Neuron (in vitro differentiated cells): ENCODE measurements around the gene LATS1.
"Not testable (repeated sequence)": the region's sequence is repeated elsewhere in the genome, so short reads cannot be mapped to it uniquely, and the experiment has no call there.

Source experiments
- H2AFZ ChIP-seq: one replicate; pipeline ENCODE4 v1.6.1; 2013; ENCODE audit warnings: low read depth, mild to moderate bottlenecking, inconsistent platforms, low read length, moderate library complexity
- H3K27me3 ChIP-seq: one replicate; pipeline ENCODE4 v1.6.1; 2013; ENCODE audit warnings: low read length; ENCODE audit not compliant: insufficient read depth
- H3K36me3 ChIP-seq: one replicate; pipeline ENCODE4 v1.6.1; 2013; ENCODE audit warnings: low read length; ENCODE audit not compliant: insufficient read depth
- H3K4me1 ChIP-seq: one replicate; pipeline ENCODE4 v1.6.1; 2013; ENCODE audit warnings: low read length; ENCODE audit not compliant: insufficient read depth
- H3K4me3 ChIP-seq: 2 replicates; pipeline ENCODE4 v1.5.1; 2013; ENCODE audit warnings: mild to moderate bottlenecking, low read length, moderate library complexity
- H3K9me3 ChIP-seq: one replicate; pipeline ENCODE4 v1.6.1; 2013; ENCODE audit warnings: low read length

Gene LATS1

DNA sequence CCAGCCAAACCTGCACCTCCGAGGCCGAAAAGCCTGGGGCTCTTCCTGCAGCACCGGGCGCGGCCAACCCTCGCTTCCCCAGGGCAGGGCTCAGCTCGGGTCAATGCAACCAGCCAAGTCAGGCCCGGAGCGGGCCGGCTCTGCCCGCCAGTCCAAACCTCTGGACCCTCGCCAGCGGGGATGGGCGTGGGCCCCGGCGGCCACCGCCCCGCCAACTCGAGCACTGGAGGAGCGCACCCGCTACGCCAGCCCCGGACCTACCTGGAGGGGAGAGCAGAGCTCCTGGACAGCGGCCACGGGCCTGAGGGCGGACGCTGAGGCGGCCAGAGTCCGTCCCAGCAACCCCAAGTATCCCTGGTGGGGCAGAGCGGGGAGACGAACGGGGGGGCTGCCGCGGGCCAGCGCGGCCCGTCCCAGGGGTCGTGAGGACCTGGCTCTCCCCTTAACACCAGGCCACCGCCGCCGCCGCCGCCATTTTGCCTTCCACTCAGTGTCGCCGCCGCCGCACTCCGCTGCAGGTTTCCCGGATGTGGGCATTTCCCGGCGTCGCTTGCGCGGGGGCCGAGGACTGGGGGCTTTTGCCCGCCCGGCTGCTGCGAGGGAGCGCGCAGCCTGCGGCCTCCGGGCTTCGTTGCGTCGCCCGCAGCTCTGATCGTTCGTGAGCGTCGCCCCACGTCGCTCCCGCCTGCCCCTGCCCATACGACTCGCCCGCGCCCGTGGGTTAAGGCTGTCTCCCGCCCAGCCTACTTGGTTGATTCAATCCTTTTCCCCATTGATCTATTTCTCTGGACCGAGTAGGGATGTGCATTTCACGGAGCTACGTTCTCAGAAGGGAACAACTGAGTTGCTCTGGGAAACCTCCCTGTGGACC is at the start of gene LATS1:
Gene LATS1 (minus strand): TSS at position 514 of the 871 bp plus-strand sequence. CDS start 15,975 bp downstream, outside the sequence.
- H3K4me3 ChIP-seq = peak within 1 kb of the TSS; percentile 90
- H3K27me3 ChIP-seq = no peaks in the 10 kb centered on the region
- H2AFZ ChIP-seq = peak within 1 kb of the TSS; percentile 89
- H3K36me3 ChIP-seq = peaks cover 6% of the 10 kb centered on the region
- no peaks in the 10 kb centered on the region for H3K9me3 ChIP-seq
- H3K4me1 ChIP-seq = peaks cover 17% of the 10 kb centered on the region

DNA sequence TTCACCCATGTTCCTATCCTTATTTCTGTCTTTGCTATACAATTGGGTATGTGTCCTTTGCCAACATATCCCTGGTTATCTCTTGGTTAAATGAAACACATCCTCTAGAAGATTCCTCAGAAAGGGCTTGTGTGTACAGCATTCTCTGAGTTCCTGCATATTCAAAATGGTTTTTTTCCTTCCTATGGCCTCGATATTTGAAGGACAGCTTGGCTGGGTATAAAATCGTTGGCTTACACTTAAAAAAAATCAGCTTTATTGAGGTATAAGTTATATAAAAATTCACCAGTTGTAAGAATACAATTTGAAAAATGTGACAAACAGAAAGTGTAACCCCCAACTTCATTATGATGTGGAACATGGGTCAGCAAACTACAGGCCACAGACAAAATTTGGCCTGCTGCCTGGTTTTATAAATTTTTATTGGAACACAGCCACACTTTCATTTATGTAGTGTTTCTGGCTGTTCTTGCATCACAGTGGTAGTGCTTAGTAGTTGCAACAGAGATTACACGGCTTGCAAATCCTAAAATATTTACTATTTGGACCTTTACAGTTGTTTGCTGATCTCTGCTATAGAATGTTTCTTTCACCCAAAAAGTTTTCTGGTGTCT is 48.4 kb upstream of the LATS1 start:
- Histone ChIP-seq H3K27me3 (no peaks in the 10 kb centered on the region), H3K4me3 (no peak overlapping the region), H3K36me3 (peaks cover 15% of the 10 kb centered on the region), H3K4me1 (no peaks in the 10 kb centered on the region), H2AFZ (no peak overlapping the region), H3K9me3 (peaks cover 8% of the 10 kb centered on the region)

GRCh38 chr6:149763866-149764265 is 46.0 kb upstream of the LATS1 start:
- Histone ChIP-seq H3K27me3 (no peaks in the 10 kb centered on the region), H3K36me3 (peaks cover 11% of the 10 kb centered on the region), H3K4me1 (no peaks in the 10 kb centered on the region), H2AFZ (no peak overlapping the region), H3K4me3 (no peak overlapping the region), H3K9me3 (peaks cover 8% of the 10 kb centered on the region)

DNA sequence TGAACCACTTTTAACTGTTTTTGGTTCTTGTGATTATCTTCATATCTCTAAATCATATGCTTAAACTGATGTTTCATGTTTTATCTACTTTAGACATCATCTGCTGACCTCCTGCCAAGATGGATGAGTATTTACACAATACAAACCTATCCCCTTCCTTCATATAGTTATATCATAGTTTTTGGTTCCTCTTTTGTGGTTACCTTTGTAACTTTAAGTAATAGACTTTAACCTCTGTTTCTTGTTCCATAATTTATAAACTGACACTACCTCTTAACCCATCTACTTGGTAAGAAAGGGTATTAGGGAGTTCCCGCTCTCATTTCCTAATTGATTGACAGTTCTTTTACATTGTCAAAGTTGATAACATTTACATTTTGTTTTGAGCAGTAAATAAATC is 43.5 kb upstream of the LATS1 start:
- peaks cover 5% of the 10 kb centered on the region for H3K9me3 ChIP-seq
- no peak overlapping the region for H2AFZ ChIP-seq
- H3K27me3 ChIP-seq = no peaks in the 10 kb centered on the region
- H3K4me1 ChIP-seq = no peaks in the 10 kb centered on the region
- no peak overlapping the region for H3K4me3 ChIP-seq
- peaks cover 9% of the 10 kb centered on the region for H3K36me3 ChIP-seq

- H3K4me3 ChIP-seq = no peak overlapping the region
- no peaks in the 10 kb centered on the region for H3K27me3 ChIP-seq
- H3K9me3 ChIP-seq = no peaks in the 10 kb centered on the region
- peaks cover under 1% of the 10 kb centered on the region for H3K36me3 ChIP-seq
- no peak overlapping the region for H2AFZ ChIP-seq
- H3K4me1 ChIP-seq = no peaks in the 10 kb centered on the region
Observed at GRCh38 chr6:149756261-149756636, 38.3 kb upstream of the LATS1 start.

- Histone ChIP-seq H3K4me3 (no peak overlapping the region), H3K27me3 (no peaks in the 10 kb centered on the region), H2AFZ (no peak overlapping the region), H3K36me3 (no peaks in the 10 kb centered on the region), H3K4me1 (peaks cover 6% of the 10 kb centered on the region), H3K9me3 (no peaks in the 10 kb centered on the region)
Observed at GRCh38 chr6:149755300-149756260, 37.7 kb upstream of the LATS1 start.

- no peaks in the 10 kb centered on the region for H3K36me3 ChIP-seq
- no peaks in the 10 kb centered on the region for H3K9me3 ChIP-seq
- H3K4me3 ChIP-seq = no peak overlapping the region
- peaks cover 8% of the 10 kb centered on the region for H3K4me1 ChIP-seq
- no peak overlapping the region for H2AFZ ChIP-seq
- no peaks in the 10 kb centered on the region for H3K27me3 ChIP-seq
Observed at GRCh38 chr6:149754548-149754947, 36.6 kb upstream of the LATS1 start.

GRCh38 chr6:149753374-149753637 is 35.4 kb upstream of the LATS1 start:
- not testable (repeated sequence) for H2AFZ ChIP-seq, H3K27me3 ChIP-seq, H3K36me3 ChIP-seq, H3K4me3 ChIP-seq, H3K9me3 ChIP-seq
- peaks cover 11% of the 10 kb centered on the region for H3K4me1 ChIP-seq

- no peak overlapping the region for H3K4me3 ChIP-seq
- H3K36me3 ChIP-seq = no peaks in the 10 kb centered on the region
- H2AFZ ChIP-seq = no peak overlapping the region
- H3K9me3 ChIP-seq = no peaks in the 10 kb centered on the region
- H3K4me1 ChIP-seq = peaks cover 11% of the 10 kb centered on the region
- no peaks in the 10 kb centered on the region for H3K27me3 ChIP-seq
Observed at GRCh38 chr6:149752600-149753373, 34.9 kb upstream of the LATS1 start.

GRCh38 chr6:149751920-149752319 is 34.0 kb upstream of the LATS1 start:
- not testable (repeated sequence) for H3K36me3 ChIP-seq, H3K9me3 ChIP-seq, H3K4me3 ChIP-seq, H2AFZ ChIP-seq, H3K27me3 ChIP-seq
- H3K4me1 ChIP-seq = peaks cover 11% of the 10 kb centered on the region

- Histone ChIP-seq H3K4me1 (peaks cover 11% of the 10 kb centered on the region), H3K27me3 (no peaks in the 10 kb centered on the region), H2AFZ (no peak overlapping the region), H3K4me3 (peak overlapping the region; percentile 85), H3K9me3 (no peaks in the 10 kb centered on the region), H3K36me3 (no peaks in the 10 kb centered on the region)
Observed at GRCh38 chr6:149751239-149751638, 33.3 kb upstream of the LATS1 start.

GRCh38 chr6:149750136-149750609 is 32.3 kb upstream of the LATS1 start:
- no peaks in the 10 kb centered on the region for H3K36me3 ChIP-seq

More at GRCh38 chr6:149750136-149750609, 32.3 kb upstream of the LATS1 start:
- Histone ChIP-seq H3K4me1 (peaks cover 19% of the 10 kb centered on the region), H2AFZ (peak overlapping the region; percentile 95), H3K27me3 (no peaks in the 10 kb centered on the region), H3K4me3 (peak overlapping the region; percentile 85), H3K9me3 (no peaks in the 10 kb centered on the region)
